ENCODE data around the gene TMEFF2. TPM values are rescaled to one million over a fixed set of nuclear protein-coding genes. Genes with fewer than 3 reads are reported as not detected.

TMEFF2 gene
- polyA plus RNA-seq, 1 of the 3 experiments (the other 2 are of a cell fraction), result 5.4 TPM

DNA sequence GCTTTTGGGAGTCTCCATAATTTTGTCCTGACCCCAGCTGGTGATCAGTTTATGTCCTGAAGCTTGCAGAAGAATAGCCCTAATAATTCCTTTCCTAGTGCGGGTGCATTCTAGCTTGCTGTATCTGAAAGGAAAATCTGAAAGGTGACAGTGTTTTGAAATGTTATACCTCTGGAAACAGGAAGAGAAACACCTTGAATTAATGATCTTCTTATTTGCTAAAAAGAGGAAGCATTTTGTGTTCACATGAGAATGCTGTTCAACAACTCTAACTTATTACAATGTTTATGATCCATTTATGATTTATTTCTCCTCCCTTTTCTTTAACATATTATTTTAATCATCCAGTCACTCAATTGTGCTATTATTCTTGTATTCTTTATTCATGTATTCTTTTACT, 280.9 kb downstream of the TMEFF2 start:
- Histone ChIP-seq H3K4me3 (ENCODE audit: low read depth in 2 of 2, low read length in 1 of 2) (no peak overlapping the region), H3K4me1 (ENCODE audit: control insufficient read depth in 1 of 2, insufficient read depth in 2 of 2, low read depth in 1 of 2, low read length in 1 of 2) (peaks cover 11 to 15% of the 10 kb centered on the region in 2 experiments; a peak in 3 of 4 replicates), H3K27me3 (ENCODE audit: insufficient read depth) (no peaks in the 10 kb centered on the region), H3K9me2 (no peaks in the 10 kb centered on the region), H3K36me3 (replicated peaks in 1 of 2; ENCODE audit: control insufficient read depth in 1 of 2, insufficient read depth in 2 of 2, low read length in 1 of 2) (no peaks in the 10 kb centered on the region), H4K20me1 (ENCODE audit: insufficient read depth) (no peaks in the 10 kb centered on the region), H2AFZ (ENCODE audit: low read depth) (no peak overlapping the region), H3K27ac (ENCODE audit: low read depth in 2 of 2, low read length in 1 of 2) (no peak overlapping the region), H3K4me2 (no peak overlapping the region), H3K9ac (no peak overlapping the region), H3K79me2 (ENCODE audit: insufficient read depth) (no peaks in the 10 kb centered on the region), H3F3A (replicated peaks; ENCODE audit: insufficient read depth) (peaks cover 8% of the 10 kb centered on the region), H3K9me3 (no peaks in the 10 kb centered on the region)
- CTCF ChIA-PET, result interaction anchor here (1.3 kb wide), 1 partner anchor 19 kb away, joined by 3 read pairs; no protein-coding TSS in a partner anchor
- POLR2A ChIA-PET, result no interaction called here
- 90% methylated on average over 1 of the region's 1 CpG for WGBS (ENCODE audit: low lambda C conversion rate)
- TF ChIP-seq RAD21 (IDR thresholded peaks at IDR 0.05; ENCODE audit: low read length), result no peak
- TF ChIP-seq FOXM1 (IDR thresholded peaks at IDR 0.05; ENCODE audit: low read depth), result no peak
- TF ChIP-seq MXI1 (IDR thresholded peaks at IDR 0.05; ENCODE audit: low read depth, low read length), result no peak
- TF ChIP-seq RXRA (IDR thresholded peaks at IDR 0.05; ENCODE audit: borderline replicate concordance, low read depth), result no peak
- no peak for TF ChIP-seq EP300 (IDR thresholded peaks at IDR 0.05; ENCODE audit: borderline replicate concordance in 1 of 2, low read depth in 1 of 2, low read length in 1 of 2)
- TF ChIP-seq GABPA (IDR thresholded peaks at IDR 0.05; ENCODE audit: low read depth), result no peak
- TF ChIP-seq, protein P1, sequence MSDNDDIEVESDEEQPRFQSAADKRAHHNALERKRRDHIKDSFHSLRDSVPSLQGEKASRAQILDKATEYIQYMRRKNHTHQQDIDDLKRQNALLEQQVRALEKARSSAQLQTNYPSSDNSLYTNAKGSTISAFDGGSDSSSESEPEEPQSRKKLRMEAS (IDR thresholded peaks at IDR 0.05; ENCODE audit: low read depth), result no peak
- TF ChIP-seq TCF12 (IDR thresholded peaks at IDR 0.05), result no peak
- no peak for TF ChIP-seq TEAD4 (IDR thresholded peaks at IDR 0.05; ENCODE audit: borderline replicate concordance, insufficient read depth)
- TF ChIP-seq TAF1 (IDR thresholded peaks at IDR 0.05; ENCODE audit: borderline replicate concordance, low read depth, low read length), result no peak
- TF ChIP-seq NRF1 (IDR thresholded peaks at IDR 0.05; ENCODE audit: low read depth, low read length), result no peak
- TF ChIP-seq, protein P2, sequence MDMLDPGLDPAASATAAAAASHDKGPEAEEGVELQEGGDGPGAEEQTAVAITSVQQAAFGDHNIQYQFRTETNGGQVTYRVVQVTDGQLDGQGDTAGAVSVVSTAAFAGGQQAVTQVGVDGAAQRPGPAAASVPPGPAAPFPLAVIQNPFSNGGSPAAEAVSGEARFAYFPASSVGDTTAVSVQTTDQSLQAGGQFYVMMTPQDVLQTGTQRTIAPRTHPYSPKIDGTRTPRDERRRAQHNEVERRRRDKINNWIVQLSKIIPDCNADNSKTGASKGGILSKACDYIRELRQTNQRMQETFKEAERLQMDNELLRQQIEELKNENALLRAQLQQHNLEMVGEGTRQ (IDR thresholded peaks at IDR 0.05; ENCODE audit: borderline replicate concordance, low read depth, low read length), result no peak
- TF ChIP-seq MEF2A (IDR thresholded peaks at IDR 0.05; ENCODE audit: borderline replicate concordance, low read depth), result no peak
- TF ChIP-seq, protein P3, sequence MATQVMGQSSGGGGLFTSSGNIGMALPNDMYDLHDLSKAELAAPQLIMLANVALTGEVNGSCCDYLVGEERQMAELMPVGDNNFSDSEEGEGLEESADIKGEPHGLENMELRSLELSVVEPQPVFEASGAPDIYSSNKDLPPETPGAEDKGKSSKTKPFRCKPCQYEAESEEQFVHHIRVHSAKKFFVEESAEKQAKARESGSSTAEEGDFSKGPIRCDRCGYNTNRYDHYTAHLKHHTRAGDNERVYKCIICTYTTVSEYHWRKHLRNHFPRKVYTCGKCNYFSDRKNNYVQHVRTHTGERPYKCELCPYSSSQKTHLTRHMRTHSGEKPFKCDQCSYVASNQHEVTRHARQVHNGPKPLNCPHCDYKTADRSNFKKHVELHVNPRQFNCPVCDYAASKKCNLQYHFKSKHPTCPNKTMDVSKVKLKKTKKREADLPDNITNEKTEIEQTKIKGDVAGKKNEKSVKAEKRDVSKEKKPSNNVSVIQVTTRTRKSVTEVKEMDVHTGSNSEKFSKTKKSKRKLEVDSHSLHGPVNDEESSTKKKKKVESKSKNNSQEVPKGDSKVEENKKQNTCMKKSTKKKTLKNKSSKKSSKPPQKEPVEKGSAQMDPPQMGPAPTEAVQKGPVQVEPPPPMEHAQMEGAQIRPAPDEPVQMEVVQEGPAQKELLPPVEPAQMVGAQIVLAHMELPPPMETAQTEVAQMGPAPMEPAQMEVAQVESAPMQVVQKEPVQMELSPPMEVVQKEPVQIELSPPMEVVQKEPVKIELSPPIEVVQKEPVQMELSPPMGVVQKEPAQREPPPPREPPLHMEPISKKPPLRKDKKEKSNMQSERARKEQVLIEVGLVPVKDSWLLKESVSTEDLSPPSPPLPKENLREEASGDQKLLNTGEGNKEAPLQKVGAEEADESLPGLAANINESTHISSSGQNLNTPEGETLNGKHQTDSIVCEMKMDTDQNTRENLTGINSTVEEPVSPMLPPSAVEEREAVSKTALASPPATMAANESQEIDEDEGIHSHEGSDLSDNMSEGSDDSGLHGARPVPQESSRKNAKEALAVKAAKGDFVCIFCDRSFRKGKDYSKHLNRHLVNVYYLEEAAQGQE (IDR thresholded peaks at IDR 0.05; ENCODE audit: low read depth, low read length), result no peak
- TF ChIP-seq RCOR1 (IDR thresholded peaks at IDR 0.05; ENCODE audit: low read length), result no peak
- TF ChIP-seq NFIC (IDR thresholded peaks at IDR 0.05; ENCODE audit: borderline replicate concordance), result no peak
- TF ChIP-seq, protein P4, sequence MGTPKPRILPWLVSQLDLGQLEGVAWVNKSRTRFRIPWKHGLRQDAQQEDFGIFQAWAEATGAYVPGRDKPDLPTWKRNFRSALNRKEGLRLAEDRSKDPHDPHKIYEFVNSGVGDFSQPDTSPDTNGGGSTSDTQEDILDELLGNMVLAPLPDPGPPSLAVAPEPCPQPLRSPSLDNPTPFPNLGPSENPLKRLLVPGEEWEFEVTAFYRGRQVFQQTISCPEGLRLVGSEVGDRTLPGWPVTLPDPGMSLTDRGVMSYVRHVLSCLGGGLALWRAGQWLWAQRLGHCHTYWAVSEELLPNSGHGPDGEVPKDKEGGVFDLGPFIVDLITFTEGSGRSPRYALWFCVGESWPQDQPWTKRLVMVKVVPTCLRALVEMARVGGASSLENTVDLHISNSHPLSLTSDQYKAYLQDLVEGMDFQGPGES (IDR thresholded peaks at IDR 0.05; ENCODE audit: low read depth, low read length), result no peak
- TF ChIP-seq GATA2 (CRISPR knock-in tag; IDR thresholded peaks at IDR 0.05), result no peak
- no peak for DNase-seq
